H9 (cell line): ENCODE results near the gene ARPC5. TPM values are rescaled to one million over a fixed set of nuclear protein-coding genes. Genes with fewer than 3 reads are reported as not detected.

ENCODE experiments used
- DNase-seq: peaks from one replicate; pipeline ENCODE4 v3.0.0-alpha.2; 2017
- H2AFZ ChIP-seq: one replicate; pipeline ENCODE4 v1.6.1; 2013; ENCODE audit warnings: mild to moderate bottlenecking, low read length, control low read depth, moderate library complexity
- H2AK5ac ChIP-seq: 2 replicates; pipeline ENCODE4 v1.6.1; 2013; ENCODE audit warnings: low read length, control low read depth, mixed read lengths; ENCODE audit not compliant: insufficient read length
- H2BK120ac ChIP-seq: one replicate; pipeline ENCODE4 v1.6.1; 2013; ENCODE audit warnings: low read depth, mild to moderate bottlenecking, low read length, control low read depth, inconsistent platforms; ENCODE audit not compliant: poor library complexity, severe bottlenecking
- H2BK12ac ChIP-seq: 2 replicates; pipeline ENCODE4 v1.6.1; 2013; ENCODE audit warnings: low read length, control low read depth, mixed read lengths, low read depth; ENCODE audit not compliant: insufficient read length
- H2BK15ac ChIP-seq: 2 replicates; pipeline ENCODE4 v1.6.1; 2013; ENCODE audit warnings: low read depth, low read length, control low read depth
- H2BK20ac ChIP-seq: one replicate; pipeline ENCODE4 v1.6.1; 2013; ENCODE audit warnings: low read depth, mild to moderate bottlenecking, low read length, control low read depth, inconsistent platforms; ENCODE audit not compliant: poor library complexity, severe bottlenecking
- H2BK5ac ChIP-seq: 2 replicates; pipeline ENCODE4 v1.6.1; 2013; ENCODE audit warnings: low read length, control low read depth, mixed read lengths; ENCODE audit not compliant: insufficient read length
- H3K14ac ChIP-seq: 2 replicates; pipeline ENCODE4 v1.6.1; 2013; ENCODE audit warnings: low read length, control low read depth; ENCODE audit not compliant: insufficient read depth
- H3K18ac ChIP-seq: 2 replicates; pipeline ENCODE4 v1.6.1; 2013; ENCODE audit warnings: low read depth, mild to moderate bottlenecking, mixed read lengths, low read length, control low read depth; ENCODE audit not compliant: insufficient read length
- H3K23ac ChIP-seq: 2 replicates; pipeline ENCODE4 v1.6.1; 2013; ENCODE audit warnings: low read length, control low read depth, mixed read lengths, low read depth; ENCODE audit not compliant: insufficient read length
- H3K23me2 ChIP-seq: 2 replicates; pipeline ENCODE4 v1.6.1; 2013; ENCODE audit warnings: low read depth, mild to moderate bottlenecking, mixed read lengths, low read length, control low read depth; ENCODE audit not compliant: insufficient read length, poor library complexity, severe bottlenecking
- H3K27ac ChIP-seq: 2 replicates; pipeline ENCODE4 v1.5.1; 2013; ENCODE audit warnings: low read length, control low read depth, mixed read lengths, low read depth; ENCODE audit not compliant: insufficient read length
- H3K27me3 ChIP-seq: 2 replicates; pipeline ENCODE4 v1.6.1; 2013; ENCODE audit warnings: low read length, control low read depth, inconsistent platforms; ENCODE audit not compliant: insufficient read depth
- H3K4ac ChIP-seq: 2 replicates; pipeline ENCODE4 v1.6.1; 2013; ENCODE audit warnings: low read depth, mild to moderate bottlenecking, control low read depth, inconsistent platforms, low read length, moderate library complexity
- H3K4me1 ChIP-seq: 2 replicates; pipeline ENCODE4 v1.6.1; 2013; ENCODE audit warnings: low read length, control low read depth, inconsistent platforms; ENCODE audit not compliant: insufficient read depth
- H3K4me2 ChIP-seq: 2 replicates; pipeline ENCODE4 v1.6.1; 2013; ENCODE audit warnings: low read length, control low read depth, mixed read lengths; ENCODE audit not compliant: insufficient read length, insufficient read depth
- H3K56ac ChIP-seq: 2 replicates; pipeline ENCODE4 v1.6.1; 2013; ENCODE audit warnings: low read depth, mild to moderate bottlenecking, mixed read lengths, low read length, control low read depth; ENCODE audit not compliant: insufficient read length
- H3K79me1 ChIP-seq: 2 replicates; pipeline ENCODE4 v1.6.1; 2013; ENCODE audit warnings: low read depth, mild to moderate bottlenecking, moderate library complexity, low read length, control low read depth, inconsistent platforms; ENCODE audit not compliant: insufficient read depth, poor library complexity, severe bottlenecking
- H3K79me2 ChIP-seq: 2 replicates; pipeline ENCODE4 v1.6.1; 2013; ENCODE audit warnings: low read length, control low read depth, inconsistent platforms; ENCODE audit not compliant: insufficient read depth
- H3K9ac ChIP-seq: 2 replicates; pipeline ENCODE4 v1.6.1; 2013; ENCODE audit warnings: low read length, control low read depth, mixed read lengths; ENCODE audit not compliant: insufficient read length; ENCODE audit errors: extremely low read depth
- H3K9me3 ChIP-seq: one replicate; pipeline ENCODE4 v1.6.1; 2013; ENCODE audit warnings: low read depth, low read length, inconsistent platforms; ENCODE audit not compliant: control insufficient read depth
- H3T11ph ChIP-seq: one replicate; pipeline ENCODE4 v1.6.1; 2013; ENCODE audit warnings: mild to moderate bottlenecking, low read length, control low read depth, inconsistent platforms
- H4K20me1 ChIP-seq: one replicate; pipeline ENCODE4 v1.6.1; 2013; ENCODE audit not compliant: control insufficient read depth, insufficient read length, insufficient read depth
- H4K5ac ChIP-seq: 2 replicates; pipeline ENCODE4 v1.6.1; 2013; ENCODE audit warnings: low read depth, mild to moderate bottlenecking, mixed read lengths, low read length, control low read depth; ENCODE audit not compliant: insufficient read length
- H4K8ac ChIP-seq: replicated peaks from 2 replicates; pipeline ENCODE4 v1.6.1; 2013; ENCODE audit warnings: low read length, control low read depth, mixed read lengths, low read depth; ENCODE audit not compliant: insufficient read length
- H4K91ac ChIP-seq: 2 replicates; pipeline ENCODE4 v1.6.1; 2013; ENCODE audit warnings: low read depth, mild to moderate bottlenecking, moderate library complexity, mixed read lengths, low read length, control low read depth; ENCODE audit not compliant: insufficient read length
- H3K27ac Mint-ChIP-seq, 3 experiments: 2 replicates in 2 of 3; 3 replicates in 1 of 3; pipeline ENCODE4 v1.8.0; 2020 to 2021; ENCODE audit warnings: mixed read lengths in 3 of 3, mild to moderate bottlenecking in 1 of 3, moderate library complexity in 1 of 3
- H3K27me3 Mint-ChIP-seq: 2 replicates; pipeline ENCODE4 v1.8.0; 2021; ENCODE audit warnings: low read depth, mild to moderate bottlenecking, moderate library complexity, mixed read lengths
- H3K36me3 Mint-ChIP-seq, 3 experiments: 2 replicates in 2 of 3; 3 replicates in 1 of 3; pipeline ENCODE4 v1.8.0; 2020 to 2021; ENCODE audit warnings: low read depth in 3 of 3, mixed read lengths in 3 of 3; ENCODE audit not compliant: insufficient read depth in 1 of 3
- H3K4me1 Mint-ChIP-seq, 2 experiments: 2 replicates each; pipeline ENCODE4 v1.8.0; 2020; ENCODE audit warnings: mixed read lengths in 2 of 2
- H3K4me3 Mint-ChIP-seq, 2 experiments: 2 replicates in 1 of 2; 3 replicates in 1 of 2; pipeline ENCODE4 v1.8.0; 2020 to 2021; ENCODE audit warnings: mild to moderate bottlenecking in 2 of 2, mixed read lengths in 2 of 2, moderate library complexity in 1 of 2
- H3K9me3 Mint-ChIP-seq, 2 experiments: 2 replicates in 1 of 2; 3 replicates in 1 of 2; pipeline ENCODE4 v1.8.0; 2020; ENCODE audit warnings: mild to moderate bottlenecking in 2 of 2, mixed read lengths in 2 of 2, moderate library complexity in 1 of 2
- CTCF ChIP-seq: fragments of 200-600 bp; sonication (generic); conservative IDR thresholded peaks from 3 replicates; pipeline ENCODE4 v1.8.0; 2021; ENCODE audit warnings: antibody characterized with exemption, mild to moderate bottlenecking
- WGBS: extraction: QIAGEN DNeasy Blood & Tissue Kit; methylation state at CpG from one replicate; pipeline ENCODE4 v1.1.7; 2013; ENCODE audit warnings: missing lambda C conversion rate, low lambda C conversion rate, mixed read lengths; ENCODE audit not compliant: insufficient read length; ENCODE audit errors: extremely low coverage; 5-methylcytosine and 5-hydroxymethylcytosine counted together
- total RNA-seq: library from RNA; stranded (reverse); gene quantifications from 2 replicates; pipeline ENCODE4 v1.2.1, GENCODE V29; 2021

The ARPC5 gene
- total RNA-seq, 1 experiment from 2014 or later, result 67.7 TPM

GRCh38 chr1:183595537-183595936 is 40.0 kb downstream of the ARPC5 start:
- Histone ChIP-seq H3K4ac (no peak overlapping the region), H3K9ac (no peak overlapping the region), H2BK5ac (no peak overlapping the region), H4K8ac (no peak overlapping the region), H3K23me2 (no peaks in the 10 kb centered on the region), H3K9me3 (no peaks in the 10 kb centered on the region), H3K27ac (no peak overlapping the region), H3K79me2 (no peaks in the 10 kb centered on the region), H2BK120ac (no peak overlapping the region), H3K79me1 (no peaks in the 10 kb centered on the region), H3K4me1 (no peaks in the 10 kb centered on the region; the same call in 1 of the 2 replicates), H2AK5ac (no peak overlapping the region), H4K20me1 (no peaks in the 10 kb centered on the region), H2BK15ac (no peak overlapping the region), H3T11ph (no peak overlapping the region), H2AFZ (no peak overlapping the region), H3K14ac (no peak overlapping the region), H3K4me2 (no peak overlapping the region), H4K5ac (no peak overlapping the region), H3K56ac (no peak overlapping the region), H4K91ac (no peak overlapping the region), H3K27me3 (no peaks in the 10 kb centered on the region), H2BK12ac (no peak overlapping the region), H3K18ac (no peak overlapping the region), H2BK20ac (no peak overlapping the region), H3K23ac (no peak overlapping the region)
- Mint-ChIP-seq H3K27me3 (no peaks in the 10 kb centered on the region), H3K9me3 (no peaks in the 10 kb centered on the region), H3K36me3 (no peaks in the 10 kb centered on the region), H3K4me3 (no peak overlapping the region), H3K4me1 (peaks cover 9 to 11% of the 10 kb centered on the region in 2 experiments; a peak in 3 of 4 replicates), H3K27ac (no peak overlapping the region; a peak in 1 of 7 replicates)
- no CpG with 5 or more reads among the region's 2 CpGs for WGBS
- no peak for DNase-seq
- no peak for TF ChIP-seq CTCF
